ENCODE measurements around the gene SPATA31D3. TPM values are rescaled to one million over a fixed set of nuclear protein-coding genes. Genes with fewer than 3 reads are reported as not detected.

The SPATA31D3 gene
- not detected in 5 replicates for total RNA-seq (2022; extraction: Qiagen RNA extraction; ENCODE audit: low read depth)

GRCh38 chr9:81943393-81943792 is at the start of gene SPATA31D3:
Gene SPATA31D3 (plus strand): TSS chr9:81943500. CDS start chr9:81943586, 86 bp downstream.

GRCh38 chr9:81928305-81928704 is 15.0 kb upstream of the SPATA31D3 start, which contains the start of gene SPATA31D4:
Gene SPATA31D4 (plus strand): TSS chr9:81928428. CDS start chr9:81928514, 86 bp downstream.

DNA sequence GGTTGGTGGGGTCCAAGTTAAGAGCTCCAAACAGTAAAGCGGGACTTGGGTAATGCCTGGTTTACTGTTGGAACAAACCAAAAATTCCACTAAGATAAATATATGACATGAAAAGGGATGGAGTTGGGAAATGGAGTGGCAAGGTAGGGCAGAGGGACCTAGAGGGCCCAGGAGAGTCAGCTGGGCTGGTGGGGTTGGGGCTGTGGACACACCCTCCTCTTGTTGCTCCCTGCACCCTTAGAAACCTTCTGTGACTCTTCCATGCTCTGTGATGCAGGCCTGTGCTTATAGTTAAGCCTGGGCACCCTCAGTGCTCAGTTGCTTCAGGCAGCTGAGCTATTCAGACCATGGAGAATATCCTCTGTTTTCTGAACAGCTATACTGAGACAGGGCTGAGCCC is 45.2 kb downstream of the SPATA31D3 start, which contains the start of gene SPATA31D1:
Gene SPATA31D1 (plus strand): TSS at position 301 of the 400 bp plus-strand sequence. CDS start 47 bp downstream, at position 348.

Other genes starting within 250 kb of the SPATA31D3 start
- gene SPATA31D4, start 15.1 kb upstream of the SPATA31D3 start, total RNA-seq (2022; extraction: Qiagen RNA extraction; ENCODE audit: low read depth) = not detected in 5 replicates
- gene SPATA31D1, start 45.3 kb downstream of the SPATA31D3 start, total RNA-seq (2022; extraction: Qiagen RNA extraction; ENCODE audit: low read depth) = not detected in 5 replicates